H9 (cell line): Measurements from ENCODE around the gene GCLM. TPM values are rescaled to one million over a fixed set of nuclear protein-coding genes. Genes with fewer than 3 reads are reported as not detected.

ENCODE experiments used
- DNase-seq: peaks from one replicate; pipeline ENCODE4 v3.0.0-alpha.2; 2017
- H2AFZ ChIP-seq: one replicate; pipeline ENCODE4 v1.6.1; 2013; ENCODE audit warnings: mild to moderate bottlenecking, low read length, control low read depth, moderate library complexity
- H2AK5ac ChIP-seq: 2 replicates; pipeline ENCODE4 v1.6.1; 2013; ENCODE audit warnings: low read length, control low read depth, mixed read lengths; ENCODE audit not compliant: insufficient read length
- H2BK120ac ChIP-seq: one replicate; pipeline ENCODE4 v1.6.1; 2013; ENCODE audit warnings: low read depth, mild to moderate bottlenecking, low read length, control low read depth, inconsistent platforms; ENCODE audit not compliant: poor library complexity, severe bottlenecking
- H2BK12ac ChIP-seq: 2 replicates; pipeline ENCODE4 v1.6.1; 2013; ENCODE audit warnings: low read length, control low read depth, mixed read lengths, low read depth; ENCODE audit not compliant: insufficient read length
- H2BK15ac ChIP-seq: 2 replicates; pipeline ENCODE4 v1.6.1; 2013; ENCODE audit warnings: low read depth, low read length, control low read depth
- H2BK20ac ChIP-seq: one replicate; pipeline ENCODE4 v1.6.1; 2013; ENCODE audit warnings: low read depth, mild to moderate bottlenecking, low read length, control low read depth, inconsistent platforms; ENCODE audit not compliant: poor library complexity, severe bottlenecking
- H2BK5ac ChIP-seq: 2 replicates; pipeline ENCODE4 v1.6.1; 2013; ENCODE audit warnings: low read length, control low read depth, mixed read lengths; ENCODE audit not compliant: insufficient read length
- H3K14ac ChIP-seq: 2 replicates; pipeline ENCODE4 v1.6.1; 2013; ENCODE audit warnings: low read length, control low read depth; ENCODE audit not compliant: insufficient read depth
- H3K18ac ChIP-seq: 2 replicates; pipeline ENCODE4 v1.6.1; 2013; ENCODE audit warnings: low read depth, mild to moderate bottlenecking, mixed read lengths, low read length, control low read depth; ENCODE audit not compliant: insufficient read length
- H3K23ac ChIP-seq: 2 replicates; pipeline ENCODE4 v1.6.1; 2013; ENCODE audit warnings: low read length, control low read depth, mixed read lengths, low read depth; ENCODE audit not compliant: insufficient read length
- H3K23me2 ChIP-seq: 2 replicates; pipeline ENCODE4 v1.6.1; 2013; ENCODE audit warnings: low read depth, mild to moderate bottlenecking, mixed read lengths, low read length, control low read depth; ENCODE audit not compliant: insufficient read length, poor library complexity, severe bottlenecking
- H3K27ac ChIP-seq: 2 replicates; pipeline ENCODE4 v1.5.1; 2013; ENCODE audit warnings: low read length, control low read depth, mixed read lengths, low read depth; ENCODE audit not compliant: insufficient read length
- H3K27me3 ChIP-seq: 2 replicates; pipeline ENCODE4 v1.6.1; 2013; ENCODE audit warnings: low read length, control low read depth, inconsistent platforms; ENCODE audit not compliant: insufficient read depth
- H3K4ac ChIP-seq: 2 replicates; pipeline ENCODE4 v1.6.1; 2013; ENCODE audit warnings: low read depth, mild to moderate bottlenecking, control low read depth, inconsistent platforms, low read length, moderate library complexity
- H3K4me1 ChIP-seq: 2 replicates; pipeline ENCODE4 v1.6.1; 2013; ENCODE audit warnings: low read length, control low read depth, inconsistent platforms; ENCODE audit not compliant: insufficient read depth
- H3K4me2 ChIP-seq: 2 replicates; pipeline ENCODE4 v1.6.1; 2013; ENCODE audit warnings: low read length, control low read depth, mixed read lengths; ENCODE audit not compliant: insufficient read length, insufficient read depth
- H3K56ac ChIP-seq: 2 replicates; pipeline ENCODE4 v1.6.1; 2013; ENCODE audit warnings: low read depth, mild to moderate bottlenecking, mixed read lengths, low read length, control low read depth; ENCODE audit not compliant: insufficient read length
- H3K79me1 ChIP-seq: 2 replicates; pipeline ENCODE4 v1.6.1; 2013; ENCODE audit warnings: low read depth, mild to moderate bottlenecking, moderate library complexity, low read length, control low read depth, inconsistent platforms; ENCODE audit not compliant: insufficient read depth, poor library complexity, severe bottlenecking
- H3K79me2 ChIP-seq: 2 replicates; pipeline ENCODE4 v1.6.1; 2013; ENCODE audit warnings: low read length, control low read depth, inconsistent platforms; ENCODE audit not compliant: insufficient read depth
- H3K9ac ChIP-seq: 2 replicates; pipeline ENCODE4 v1.6.1; 2013; ENCODE audit warnings: low read length, control low read depth, mixed read lengths; ENCODE audit not compliant: insufficient read length; ENCODE audit errors: extremely low read depth
- H3K9me3 ChIP-seq: one replicate; pipeline ENCODE4 v1.6.1; 2013; ENCODE audit warnings: low read depth, low read length, inconsistent platforms; ENCODE audit not compliant: control insufficient read depth
- H3T11ph ChIP-seq: one replicate; pipeline ENCODE4 v1.6.1; 2013; ENCODE audit warnings: mild to moderate bottlenecking, low read length, control low read depth, inconsistent platforms
- H4K20me1 ChIP-seq: one replicate; pipeline ENCODE4 v1.6.1; 2013; ENCODE audit not compliant: control insufficient read depth, insufficient read length, insufficient read depth
- H4K5ac ChIP-seq: 2 replicates; pipeline ENCODE4 v1.6.1; 2013; ENCODE audit warnings: low read depth, mild to moderate bottlenecking, mixed read lengths, low read length, control low read depth; ENCODE audit not compliant: insufficient read length
- H4K8ac ChIP-seq: replicated peaks from 2 replicates; pipeline ENCODE4 v1.6.1; 2013; ENCODE audit warnings: low read length, control low read depth, mixed read lengths, low read depth; ENCODE audit not compliant: insufficient read length
- H4K91ac ChIP-seq: 2 replicates; pipeline ENCODE4 v1.6.1; 2013; ENCODE audit warnings: low read depth, mild to moderate bottlenecking, moderate library complexity, mixed read lengths, low read length, control low read depth; ENCODE audit not compliant: insufficient read length
- H3K27ac Mint-ChIP-seq, 3 experiments: 2 replicates in 2 of 3; 3 replicates in 1 of 3; pipeline ENCODE4 v1.8.0; 2020 to 2021; ENCODE audit warnings: mixed read lengths in 3 of 3, mild to moderate bottlenecking in 1 of 3, moderate library complexity in 1 of 3
- H3K27me3 Mint-ChIP-seq: 2 replicates; pipeline ENCODE4 v1.8.0; 2021; ENCODE audit warnings: low read depth, mild to moderate bottlenecking, moderate library complexity, mixed read lengths
- H3K36me3 Mint-ChIP-seq, 3 experiments: 2 replicates in 2 of 3; 3 replicates in 1 of 3; pipeline ENCODE4 v1.8.0; 2020 to 2021; ENCODE audit warnings: low read depth in 3 of 3, mixed read lengths in 3 of 3; ENCODE audit not compliant: insufficient read depth in 1 of 3
- H3K4me1 Mint-ChIP-seq, 2 experiments: 2 replicates each; pipeline ENCODE4 v1.8.0; 2020; ENCODE audit warnings: mixed read lengths in 2 of 2
- H3K4me3 Mint-ChIP-seq, 2 experiments: 2 replicates in 1 of 2; 3 replicates in 1 of 2; pipeline ENCODE4 v1.8.0; 2020 to 2021; ENCODE audit warnings: mild to moderate bottlenecking in 2 of 2, mixed read lengths in 2 of 2, moderate library complexity in 1 of 2
- H3K9me3 Mint-ChIP-seq, 2 experiments: 2 replicates in 1 of 2; 3 replicates in 1 of 2; pipeline ENCODE4 v1.8.0; 2020; ENCODE audit warnings: mild to moderate bottlenecking in 2 of 2, mixed read lengths in 2 of 2, moderate library complexity in 1 of 2
- total RNA-seq: library from RNA; stranded (reverse); gene quantifications from 2 replicates; pipeline ENCODE4 v1.2.1, GENCODE V29; 2021
- TF ChIP-seq, protein P1 (sequence below): fragments of 200-600 bp; sonication (generic); conservative IDR thresholded peaks from 3 replicates; pipeline ENCODE4 v1.8.0; 2021; ENCODE audit warnings: antibody characterized with exemption, mild to moderate bottlenecking

Gene GCLM
- total RNA-seq, 1 experiment from 2014 or later, result 14.9 TPM

DNA sequence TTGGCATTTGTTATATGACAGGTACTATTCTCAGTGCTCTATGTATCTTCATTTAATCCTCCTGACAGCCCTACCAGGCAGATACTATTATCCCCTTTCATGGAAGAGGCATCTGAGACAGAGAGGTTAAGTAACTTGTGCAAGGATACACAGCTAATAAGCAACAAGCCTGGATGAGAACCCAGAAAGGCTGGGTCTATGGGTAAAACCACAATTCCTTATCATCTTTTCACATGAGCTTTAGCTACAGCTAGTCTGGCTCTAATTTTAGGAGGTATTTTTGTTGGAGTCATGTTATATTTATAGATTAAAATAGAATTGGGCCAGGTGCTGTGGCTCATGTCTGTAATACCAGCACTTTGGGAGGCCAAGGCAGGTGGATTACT lies 57.9 kb downstream of the GCLM start:
- Histone ChIP-seq H2BK15ac (no peak overlapping the region), H3K56ac (no peak overlapping the region), H2AK5ac (no peak overlapping the region), H3K4me2 (no peak overlapping the region), H3K4ac (no peak overlapping the region), H3K9ac (no peak overlapping the region), H4K8ac (no peak overlapping the region), H3K79me2 (no peaks in the 10 kb centered on the region), H3K23me2 (no peaks in the 10 kb centered on the region), H2BK12ac (no peak overlapping the region), H2BK120ac (no peak overlapping the region), H3K27me3 (no peaks in the 10 kb centered on the region), H2BK5ac (no peak overlapping the region), H4K91ac (no peak overlapping the region), H3K4me1 (no peaks in the 10 kb centered on the region), H3K9me3 (no peaks in the 10 kb centered on the region), H2AFZ (no peak overlapping the region), H3K79me1 (no peaks in the 10 kb centered on the region), H3K14ac (no peak overlapping the region), H4K20me1 (no peaks in the 10 kb centered on the region), H3K23ac (no peak overlapping the region), H3K18ac (no peak overlapping the region), H3K27ac (no peak overlapping the region), H2BK20ac (no peak overlapping the region), H3T11ph (no peak overlapping the region), H4K5ac (no peak overlapping the region)
- Mint-ChIP-seq H3K9me3 (peaks cover 33 to 39% of the 10 kb centered on the region in 2 experiments), H3K27me3 (peaks cover 7% of the 10 kb centered on the region), H3K36me3 (peaks cover 19 to 26% (median 23%) of the 10 kb centered on the region in 3 experiments), H3K4me1 (no peaks in the 10 kb centered on the region; a peak in 1 of 4 replicates), H3K4me3 (no peak overlapping the region), H3K27ac (no peak overlapping the region)
- TF ChIP-seq, protein P1, sequence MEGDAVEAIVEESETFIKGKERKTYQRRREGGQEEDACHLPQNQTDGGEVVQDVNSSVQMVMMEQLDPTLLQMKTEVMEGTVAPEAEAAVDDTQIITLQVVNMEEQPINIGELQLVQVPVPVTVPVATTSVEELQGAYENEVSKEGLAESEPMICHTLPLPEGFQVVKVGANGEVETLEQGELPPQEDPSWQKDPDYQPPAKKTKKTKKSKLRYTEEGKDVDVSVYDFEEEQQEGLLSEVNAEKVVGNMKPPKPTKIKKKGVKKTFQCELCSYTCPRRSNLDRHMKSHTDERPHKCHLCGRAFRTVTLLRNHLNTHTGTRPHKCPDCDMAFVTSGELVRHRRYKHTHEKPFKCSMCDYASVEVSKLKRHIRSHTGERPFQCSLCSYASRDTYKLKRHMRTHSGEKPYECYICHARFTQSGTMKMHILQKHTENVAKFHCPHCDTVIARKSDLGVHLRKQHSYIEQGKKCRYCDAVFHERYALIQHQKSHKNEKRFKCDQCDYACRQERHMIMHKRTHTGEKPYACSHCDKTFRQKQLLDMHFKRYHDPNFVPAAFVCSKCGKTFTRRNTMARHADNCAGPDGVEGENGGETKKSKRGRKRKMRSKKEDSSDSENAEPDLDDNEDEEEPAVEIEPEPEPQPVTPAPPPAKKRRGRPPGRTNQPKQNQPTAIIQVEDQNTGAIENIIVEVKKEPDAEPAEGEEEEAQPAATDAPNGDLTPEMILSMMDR, result no peak
- no peak for DNase-seq
